Neuronal stem cell (in vitro differentiated cells): ENCODE data around the gene SND1.

Source experiments
- DNase-seq: peaks from one replicate; pipeline ENCODE4 v3.0.0-alpha.2; 2013; ENCODE audit warnings: low spot score
- H2AFZ ChIP-seq: one replicate; pipeline ENCODE4 v1.6.1; 2013; ENCODE audit warnings: mild to moderate bottlenecking, low read length, inconsistent platforms
- H2AK5ac ChIP-seq: 2 replicates; pipeline ENCODE4 v1.6.1; 2013; ENCODE audit warnings: low read depth, mild to moderate bottlenecking, inconsistent platforms, low read length, moderate library complexity, mixed read lengths
- H2BK120ac ChIP-seq: 2 replicates; pipeline ENCODE4 v1.6.1; 2013; ENCODE audit warnings: low read depth, mild to moderate bottlenecking, inconsistent platforms, low read length, moderate library complexity, mixed read lengths
- H2BK12ac ChIP-seq: one replicate; pipeline ENCODE4 v1.6.1; 2013; ENCODE audit warnings: low read length, inconsistent platforms
- H2BK15ac ChIP-seq: 2 replicates; pipeline ENCODE4 v1.6.1; 2013; ENCODE audit warnings: mild to moderate bottlenecking, low read length, inconsistent platforms, mixed read lengths
- H2BK5ac ChIP-seq: one replicate; pipeline ENCODE4 v1.6.1; 2013; ENCODE audit warnings: inconsistent platforms, mild to moderate bottlenecking, low read length, moderate library complexity
- H3K14ac ChIP-seq: one replicate; pipeline ENCODE4 v1.6.1; 2013; ENCODE audit warnings: low read length, inconsistent platforms
- H3K18ac ChIP-seq: 2 replicates; pipeline ENCODE4 v1.6.1; 2013; ENCODE audit warnings: low read length, inconsistent platforms
- H3K23ac ChIP-seq: 2 replicates; pipeline ENCODE4 v1.6.1; 2013; ENCODE audit warnings: low read depth, mild to moderate bottlenecking, mixed read lengths, low read length, inconsistent platforms; ENCODE audit not compliant: poor library complexity
- H3K27ac ChIP-seq: replicated peaks from 3 replicates; pipeline ENCODE4 v1.5.1; 2013; ENCODE audit warnings: low read length, inconsistent platforms
- H3K27me3 ChIP-seq, 3 experiments: 2 replicates each; pipeline ENCODE4 v1.6.1; 2013; ENCODE audit warnings: low read length in 3 of 3, mild to moderate bottlenecking in 2 of 3, inconsistent platforms in 1 of 3, low read depth in 1 of 3, mixed read lengths in 1 of 3, moderate library complexity in 1 of 3; ENCODE audit not compliant: control insufficient read depth in 3 of 3, insufficient read depth in 3 of 3
- H3K36me3 ChIP-seq, 2 donors: replicated peaks in 1 of 2; 2 replicates each; pipeline ENCODE4 v1.6.1; 2013; ENCODE audit warnings: low read length in 2 of 2; ENCODE audit not compliant: control insufficient read depth in 2 of 2, insufficient read depth in 2 of 2
- H3K4ac ChIP-seq: 2 replicates; pipeline ENCODE4 v1.6.1; 2013; ENCODE audit warnings: inconsistent platforms, mild to moderate bottlenecking, low read length, moderate library complexity
- H3K4me1 ChIP-seq, 2 donors: 1 replicate in 1 of 2; 2 replicates in 1 of 2; pipeline ENCODE4 v1.6.1; 2013; ENCODE audit warnings: low read length in 2 of 2, low read depth in 1 of 2; ENCODE audit not compliant: control insufficient read depth in 2 of 2, insufficient read depth in 1 of 2
- H3K4me2 ChIP-seq: one replicate; pipeline ENCODE4 v1.6.1; 2013; ENCODE audit warnings: mild to moderate bottlenecking, low read length, inconsistent platforms; ENCODE audit not compliant: insufficient read depth, poor library complexity, severe bottlenecking
- H3K4me3 ChIP-seq, 2 donors: 2 replicates each; pipeline ENCODE4 v1.5.1; 2013; ENCODE audit warnings: low read length in 2 of 2, mild to moderate bottlenecking in 2 of 2, inconsistent platforms in 1 of 2, moderate library complexity in 1 of 2
- H3K79me1 ChIP-seq: one replicate; pipeline ENCODE4 v1.6.1; 2013; ENCODE audit warnings: low read depth, mild to moderate bottlenecking, inconsistent platforms, low read length, moderate library complexity
- H3K9ac ChIP-seq: one replicate; pipeline ENCODE4 v1.6.1; 2013; ENCODE audit warnings: mild to moderate bottlenecking, low read depth, low read length, inconsistent platforms; ENCODE audit not compliant: poor library complexity
- H3K9me3 ChIP-seq, 2 donors: replicated peaks in 1 of 2; 2 replicates each; pipeline versions ENCODE3 to v1.6.1; 2013; ENCODE audit warnings: low read length in 2 of 2, mild to moderate bottlenecking in 2 of 2, inconsistent platforms in 1 of 2, low read depth in 1 of 2, mixed read lengths in 1 of 2, moderate library complexity in 1 of 2; ENCODE audit not compliant: control insufficient read depth in 2 of 2, insufficient read depth in 1 of 2
- H4K8ac ChIP-seq: one replicate; pipeline ENCODE4 v1.6.1; 2013; ENCODE audit warnings: low read depth, mild to moderate bottlenecking, inconsistent platforms, low read length, moderate library complexity
- H4K91ac ChIP-seq: one replicate; pipeline ENCODE4 v1.6.1; 2013; ENCODE audit warnings: low read length, low read depth, mild to moderate bottlenecking, inconsistent platforms; ENCODE audit not compliant: poor library complexity
- WGBS, 2 donors: extraction: QIAGEN DNeasy Blood & Tissue Kit; methylation state at CpG; one replicate each; pipeline ENCODE4 v1.1.7; 2013; ENCODE audit warnings: missing lambda C conversion rate in 2 of 2, mixed read lengths in 1 of 2; ENCODE audit not compliant: insufficient read length in 2 of 2, insufficient replicate concordance in 1 of 2; ENCODE audit errors: extremely low coverage in 2 of 2; 5-methylcytosine and 5-hydroxymethylcytosine counted together

The SND1 gene

DNA sequence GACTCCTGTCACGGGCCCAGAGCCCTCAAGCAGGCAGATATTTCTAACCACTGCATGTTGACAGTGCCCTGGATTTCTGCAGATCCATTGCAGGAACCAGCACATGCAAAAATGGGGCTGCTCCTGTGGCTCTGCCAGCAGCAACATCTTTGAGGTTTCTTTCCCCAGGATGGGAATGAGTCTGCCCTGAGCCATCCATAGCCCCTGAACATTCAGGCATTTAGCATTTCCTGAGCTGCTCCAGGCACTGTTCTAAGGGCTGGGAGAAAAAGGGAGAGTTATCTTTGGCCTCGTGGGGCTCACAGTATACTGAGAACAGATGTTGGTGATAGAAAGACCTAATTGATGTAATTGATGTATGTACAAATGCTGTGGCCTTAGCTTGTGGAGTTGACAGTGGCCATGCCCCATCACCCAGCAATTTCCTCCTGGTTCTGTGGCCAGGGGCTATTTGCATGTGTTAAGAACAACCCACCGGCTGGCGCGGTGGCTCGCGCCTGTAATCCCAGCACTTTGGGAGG, 445.3 kb downstream of the SND1 start:
- no peaks in the 10 kb centered on the region for H3K27me3 ChIP-seq
- H3K27ac ChIP-seq, result no peak overlapping the region
- H2AFZ ChIP-seq, result no peak overlapping the region
- H3K79me1 ChIP-seq, result no peaks in the 10 kb centered on the region
- H3K4me3 ChIP-seq, result peak overlapping the region in 1 of 2 donors; percentile 20
- no peak overlapping the region for H3K4ac ChIP-seq
- H3K18ac ChIP-seq, result no peak overlapping the region
- peaks cover 2 to 3% of the 10 kb centered on the region in 2 donors for H3K4me1 ChIP-seq
- H3K36me3 ChIP-seq, result peaks cover 3 to 22% of the 10 kb centered on the region in 2 donors
- H4K8ac ChIP-seq, result no peak overlapping the region
- H2BK15ac ChIP-seq, result no peak overlapping the region
- no peak overlapping the region for H3K23ac ChIP-seq
- H2BK5ac ChIP-seq, result no peak overlapping the region
- WGBS, 2 donors, result no CpG with 5 or more reads among the region's 7 CpGs
- no peak overlapping the region for H2BK12ac ChIP-seq
- H2AK5ac ChIP-seq, result no peak overlapping the region
- DNase-seq, result no peak
- H3K9me3 ChIP-seq, result no peaks in the 10 kb centered on the region
- no peak overlapping the region for H2BK120ac ChIP-seq
- no peak overlapping the region for H4K91ac ChIP-seq
- H3K9ac ChIP-seq, result no peak overlapping the region
- H3K4me2 ChIP-seq, result no peak overlapping the region
- no peak overlapping the region for H3K14ac ChIP-seq

DNA sequence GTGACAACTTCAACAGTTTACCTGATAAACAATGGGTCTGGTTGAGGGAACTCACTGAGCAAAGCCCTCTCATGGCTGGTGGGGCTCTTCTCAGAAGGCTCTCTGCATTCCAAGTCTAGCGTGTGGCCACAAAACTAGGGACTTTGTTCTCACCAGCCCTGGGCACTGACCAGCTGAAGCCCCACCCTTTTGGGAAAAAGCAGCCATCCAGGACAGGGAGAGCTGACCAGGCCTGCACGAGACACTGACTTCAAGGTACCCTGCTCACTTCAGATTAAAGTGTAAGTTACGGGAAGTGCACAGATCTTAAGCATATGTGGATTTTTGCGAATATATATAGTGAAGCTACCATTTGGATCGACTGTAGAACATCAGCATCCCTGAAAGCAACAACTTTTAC, 446.6 kb downstream of the SND1 start:
- Histone ChIP-seq H4K91ac (no peak overlapping the region), H3K79me1 (no peaks in the 10 kb centered on the region), H2BK120ac (no peak overlapping the region), H2BK12ac (no peak overlapping the region), H3K9ac (no peak overlapping the region), H3K14ac (no peak overlapping the region), H3K4me1 (peaks cover under 1 to 2% of the 10 kb centered on the region in 2 donors), H3K4me3 (no peak overlapping the region), H2BK15ac (no peak overlapping the region), H3K27me3 (peaks cover 0 to 3% (median 0%) of the 10 kb centered on the region in 3 experiments), H3K27ac (no peak overlapping the region), H2AK5ac (no peak overlapping the region), H3K4ac (no peak overlapping the region), H2BK5ac (no peak overlapping the region), H4K8ac (no peak overlapping the region), H3K23ac (no peak overlapping the region), H3K9me3 (no peaks in the 10 kb centered on the region), H3K36me3 (peaks cover 0 to 10% of the 10 kb centered on the region in 2 donors), H2AFZ (no peak overlapping the region), H3K4me2 (no peak overlapping the region), H3K18ac (no peak overlapping the region)
- DNase-seq, result no peak
- no CpG with 5 or more reads among the region's 5 CpGs for WGBS, 2 donors

DNA sequence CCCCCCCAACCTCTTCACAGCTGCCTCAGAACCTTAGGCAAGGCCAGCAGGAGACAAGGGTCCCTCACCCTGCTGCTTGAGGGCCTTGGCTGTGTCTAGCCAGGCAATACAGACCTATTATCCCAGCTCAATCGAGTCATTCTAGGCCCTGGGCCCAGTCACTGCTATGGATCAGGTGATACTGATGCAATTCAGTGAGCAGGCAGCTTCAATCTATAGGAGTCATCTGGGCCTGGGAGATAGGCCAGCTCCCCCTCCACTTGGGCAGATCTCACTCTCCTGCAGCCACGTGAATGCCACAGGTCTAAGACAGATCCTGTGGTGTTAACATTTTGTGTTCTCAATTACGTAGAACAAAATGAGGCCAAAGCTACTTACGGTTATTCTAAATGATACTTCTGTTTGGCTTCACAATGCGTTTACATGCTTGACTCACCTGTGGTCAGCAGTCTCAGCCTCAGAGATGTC, 447.2 kb downstream of the SND1 start:
- Histone ChIP-seq H3K23ac (no peak overlapping the region), H2BK15ac (no peak overlapping the region), H4K91ac (peak overlapping the region; percentile 17), H3K9ac (no peak overlapping the region), H2BK120ac (no peak overlapping the region), H3K27me3 (peaks cover 0 to 7% (median 0%) of the 10 kb centered on the region in 3 experiments), H2AK5ac (no peak overlapping the region), H3K4ac (no peak overlapping the region), H2BK12ac (peak overlapping the region; percentile 82), H3K14ac (no peak overlapping the region), H3K4me2 (no peak overlapping the region), H3K9me3 (no peaks in the 10 kb centered on the region), H3K18ac (no peak overlapping the region), H3K36me3 (peaks cover 0 to 7% of the 10 kb centered on the region in 2 donors), H3K4me1 (peaks cover 0 to 2% of the 10 kb centered on the region in 2 donors), H3K27ac (no peak overlapping the region), H2AFZ (no peak overlapping the region), H3K4me3 (no peak overlapping the region), H4K8ac (no peak overlapping the region), H3K79me1 (no peaks in the 10 kb centered on the region), H2BK5ac (peak overlapping the region; percentile 4)
- DNase-seq, result no peak
- WGBS, 2 donors, result no CpG with 5 or more reads among the region's 5 CpGs

DNA sequence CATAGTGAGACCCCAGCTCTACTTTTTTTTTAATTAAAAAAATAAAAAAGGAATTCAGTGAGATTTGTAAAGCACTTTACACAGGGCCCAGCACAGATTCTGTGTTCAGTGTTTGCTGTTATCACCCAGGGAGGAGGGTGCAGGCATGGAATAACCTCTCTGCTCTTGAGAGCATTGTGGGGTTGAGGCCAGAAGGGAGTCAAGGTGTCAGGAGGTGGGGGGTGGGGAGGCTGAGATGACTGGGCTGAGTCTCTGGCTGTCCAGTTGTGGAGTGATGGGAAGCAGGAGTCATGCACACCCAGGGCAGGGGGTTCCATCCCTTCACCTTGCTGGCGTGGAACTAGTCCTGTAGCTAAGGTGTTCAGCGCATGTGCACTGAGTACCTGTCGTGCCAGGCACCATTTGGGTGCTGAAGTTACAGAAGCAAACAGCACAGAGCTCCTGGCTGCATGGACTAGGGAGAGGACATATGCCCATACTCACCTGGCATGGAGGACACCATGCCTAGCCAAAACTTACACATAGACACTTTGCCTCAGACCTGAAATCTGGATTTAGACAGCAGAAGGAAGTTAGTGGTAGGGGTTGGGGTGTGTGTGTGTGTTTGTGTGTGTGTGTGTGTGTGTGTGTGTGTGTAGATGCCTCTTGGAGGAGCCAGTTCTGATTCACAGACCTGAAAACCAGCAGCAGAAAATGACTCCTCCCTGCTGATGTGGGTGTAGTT, 448.4 kb downstream of the SND1 start:
- no CpG with 5 or more reads among the region's 3 CpGs for WGBS, 2 donors
- peak overlapping the region; percentile 47 for H3K14ac ChIP-seq
- H2BK120ac ChIP-seq, result no peak overlapping the region
- no peak for DNase-seq
- H3K27ac ChIP-seq, result no peak overlapping the region
- H4K91ac ChIP-seq, result no peak overlapping the region
- H3K4me2 ChIP-seq, result no peak overlapping the region
- no peak overlapping the region for H3K18ac ChIP-seq
- no peak overlapping the region for H2BK5ac ChIP-seq
- no peak overlapping the region for H3K4me3 ChIP-seq
- no peak overlapping the region for H2AK5ac ChIP-seq
- H3K23ac ChIP-seq, result peak overlapping the region; percentile 80
- H3K4me1 ChIP-seq, result peaks cover 0 to 4% of the 10 kb centered on the region in 2 donors
- no peak overlapping the region for H2BK12ac ChIP-seq
- no peak overlapping the region for H2AFZ ChIP-seq
- no peaks in the 10 kb centered on the region for H3K79me1 ChIP-seq
- H4K8ac ChIP-seq, result no peak overlapping the region
- H3K36me3 ChIP-seq, result peaks cover 0 to 3% of the 10 kb centered on the region in 2 donors
- no peak overlapping the region for H3K4ac ChIP-seq
- no peak overlapping the region for H3K9ac ChIP-seq
- H2BK15ac ChIP-seq, result no peak overlapping the region
- no peaks in the 10 kb centered on the region for H3K9me3 ChIP-seq
- H3K27me3 ChIP-seq, result peaks cover 0 to 12% (median 0%) of the 10 kb centered on the region in 3 experiments
